RWPE2 (cell line): ENCODE data around the gene MAN1A2.

Source experiments
- ATAC-seq: fragments of 200-7000 bp; cut with Tn5 transposase; 3 replicates; pipeline ENCODE4 v1.9.1; 2021; ENCODE audit warnings: low read depth
- DNase-seq: peaks from one replicate; pipeline ENCODE4 v3.0.0-alpha.2; 2020; ENCODE audit warnings: low spot score
- H3K27ac ChIP-seq: fragments of 450-650 bp; 2 replicates; pipeline ENCODE4 v1.5.1; 2017; ENCODE audit warnings: mild to moderate bottlenecking; ENCODE audit not compliant: poor library complexity, severe bottlenecking
- H3K27me3 ChIP-seq: fragments of 250-450 bp; sonication (Bioruptor Pico); 2 replicates; pipeline ENCODE4 v1.5.1; 2021; ENCODE audit warnings: mild to moderate bottlenecking, moderate library complexity; ENCODE audit not compliant: insufficient read depth, poor library complexity, severe bottlenecking
- H3K36me3 ChIP-seq: fragments of 250-450 bp; sonication (Bioruptor Pico); 2 replicates; pipeline ENCODE4 v1.5.1; 2020; ENCODE audit warnings: low read depth, mild to moderate bottlenecking, moderate library complexity
- H3K4me1 ChIP-seq: fragments of 250-450 bp; sonication (Bioruptor Pico); 2 replicates; pipeline ENCODE4 v1.5.1; 2021; ENCODE audit warnings: mild to moderate bottlenecking, moderate library complexity; ENCODE audit not compliant: insufficient read depth, poor library complexity, severe bottlenecking
- H3K4me3 ChIP-seq: fragments of 250-450 bp; sonication (Bioruptor Pico); 2 replicates; pipeline ENCODE4 v1.5.1; 2021; ENCODE audit warnings: mild to moderate bottlenecking, moderate library complexity; ENCODE audit not compliant: severe bottlenecking
- H3K9me3 ChIP-seq: fragments of 250-450 bp; sonication (Bioruptor Pico); 2 replicates; pipeline ENCODE4 v1.5.1; 2021; ENCODE audit warnings: mild to moderate bottlenecking, moderate library complexity; ENCODE audit not compliant: severe bottlenecking
- CTCF ChIP-seq: fragments of 450-650 bp; IDR thresholded peaks from one replicate; pipeline ENCODE4 v1.5.1; 2017; ENCODE audit warnings: mild to moderate bottlenecking, moderate library complexity; ENCODE audit not compliant: poor library complexity, severe bottlenecking

The MAN1A2 gene

GRCh38 chr1:117570988-117571409, 203.8 kb downstream of the MAN1A2 start:
- H3K4me1 ChIP-seq, result no peaks in the 10 kb centered on the region
- H3K9me3 ChIP-seq, result no peaks in the 10 kb centered on the region
- H3K27ac ChIP-seq, result no peak overlapping the region
- no peaks in the 10 kb centered on the region for H3K36me3 ChIP-seq
- peaks cover 6% of the 10 kb centered on the region for H3K27me3 ChIP-seq
- DNase-seq (no peak), ATAC-seq (no peak)
- no peak overlapping the region for H3K4me3 ChIP-seq
- TF ChIP-seq CTCF, result no peak

- no peak for DNase-seq
- Histone ChIP-seq H3K27ac (no peak overlapping the region), H3K4me1 (no peaks in the 10 kb centered on the region), H3K4me3 (no peak overlapping the region), H3K36me3 (no peaks in the 10 kb centered on the region), H3K9me3 (no peaks in the 10 kb centered on the region), H3K27me3 (peaks cover 6% of the 10 kb centered on the region)
- ATAC-seq, result no peak
- TF ChIP-seq CTCF, result no peak
Observed at GRCh38 chr1:117571496-117571895, 204.2 kb downstream of the MAN1A2 start.

GRCh38 chr1:117572546-117572945, 205.3 kb downstream of the MAN1A2 start:
- H3K9me3 ChIP-seq, result no peaks in the 10 kb centered on the region
- ATAC-seq (no peak), DNase-seq (no peak)
- H3K36me3 ChIP-seq, result no peaks in the 10 kb centered on the region
- peaks cover 6% of the 10 kb centered on the region for H3K27me3 ChIP-seq
- no peak overlapping the region for H3K27ac ChIP-seq
- no peaks in the 10 kb centered on the region for H3K4me1 ChIP-seq
- no peak for TF ChIP-seq CTCF
- no peak overlapping the region for H3K4me3 ChIP-seq

GRCh38 chr1:117573386-117574023, 206.3 kb downstream of the MAN1A2 start:
- TF ChIP-seq CTCF, result no peak
- H3K27ac ChIP-seq, result no peak overlapping the region
- H3K4me3 ChIP-seq, result no peak overlapping the region
- no peaks in the 10 kb centered on the region for H3K4me1 ChIP-seq
- ATAC-seq, result no peak
- H3K36me3 ChIP-seq, result no peaks in the 10 kb centered on the region
- DNase-seq, result no peak
- H3K9me3 ChIP-seq, result no peaks in the 10 kb centered on the region
- peaks cover 6% of the 10 kb centered on the region for H3K27me3 ChIP-seq

- TF ChIP-seq CTCF, result no peak
- Histone ChIP-seq H3K9me3 (no peaks in the 10 kb centered on the region), H3K4me3 (no peak overlapping the region), H3K27me3 (peaks cover 6% of the 10 kb centered on the region), H3K4me1 (no peaks in the 10 kb centered on the region), H3K27ac (no peak overlapping the region), H3K36me3 (no peaks in the 10 kb centered on the region)
- DNase-seq (no peak), ATAC-seq (no peak)
Observed at GRCh38 chr1:117574161-117574835, 207.0 kb downstream of the MAN1A2 start.
